WERI-Rb-1 (cell line): ENCODE measurements around the gene ZNF787.

Experiments
- DNase-seq: peaks from one replicate; pipeline ENCODE4 v3.0.0-alpha.2; 2020
- H3K27ac ChIP-seq: fragments of 250-450 bp; sonication (Bioruptor Pico); 2 replicates; pipeline ENCODE4 v1.5.1; 2020; ENCODE audit warnings: mild to moderate bottlenecking, moderate library complexity
- H3K27me3 ChIP-seq: fragments of 250-450 bp; sonication (Bioruptor Pico); 2 replicates; pipeline ENCODE4 v1.5.1; 2021; ENCODE audit warnings: mild to moderate bottlenecking, low read depth, moderate library complexity; ENCODE audit not compliant: insufficient read depth, severe bottlenecking
- H3K36me3 ChIP-seq: fragments of 250-450 bp; sonication (Bioruptor Pico); 2 replicates; pipeline ENCODE4 v1.5.1; 2020; ENCODE audit warnings: mild to moderate bottlenecking, moderate library complexity
- H3K4me3 ChIP-seq: 2 replicates; pipeline ENCODE4 v1.5.1; 2011; ENCODE audit warnings: low read depth, mild to moderate bottlenecking, control low read depth, low read length
- H3K9me3 ChIP-seq: fragments of 250-450 bp; sonication (Bioruptor Pico); 2 replicates; pipeline ENCODE4 v1.5.1; 2021; ENCODE audit warnings: mild to moderate bottlenecking, moderate library complexity; ENCODE audit not compliant: severe bottlenecking
- CTCF ChIP-seq: IDR thresholded peaks from 2 replicates; pipeline ENCODE4 v1.5.1; 2011; ENCODE audit warnings: low read depth, mild to moderate bottlenecking, control low read depth, inconsistent platforms, low read length

ZNF787 gene

GRCh38 chr19:56123266-56123891 lies 2.3 kb upstream of the ZNF787 start:
- peaks cover 11% of the 10 kb centered on the region; the same call in 1 of the 2 replicates for H3K36me3 ChIP-seq
- no peaks in the 10 kb centered on the region for H3K27me3 ChIP-seq
- TF ChIP-seq CTCF: no peak
- no peak overlapping the region for H3K4me3 ChIP-seq
- H3K9me3 ChIP-seq: no peaks in the 10 kb centered on the region
- DNase-seq: no peak
- H3K27ac ChIP-seq: no peak overlapping the region

GRCh38 chr19:56120371-56121179 lies 520 bp downstream of the ZNF787 start:
- H3K27ac ChIP-seq: peak overlapping the region; percentile 99

GRCh38 chr19:56120002-56120370 lies 1.1 kb downstream of the ZNF787 start:
- H3K36me3 ChIP-seq: peaks cover 26% of the 10 kb centered on the region
- no peaks in the 10 kb centered on the region for H3K9me3 ChIP-seq
- H3K27me3 ChIP-seq: no peaks in the 10 kb centered on the region
- DNase-seq: no peak
- peak overlapping the region; percentile 99 for H3K27ac ChIP-seq
- no peak for TF ChIP-seq CTCF
- peak overlapping the region; percentile 93 for H3K4me3 ChIP-seq

More at GRCh38 chr19:56120371-56121179, 520 bp downstream of the ZNF787 start:
- Histone ChIP-seq H3K36me3 (peaks cover 24% of the 10 kb centered on the region), H3K27me3 (no peaks in the 10 kb centered on the region), H3K4me3 (peak overlapping the region; percentile 93), H3K9me3 (no peaks in the 10 kb centered on the region)
- DNase-seq: peak; percentile 73
- TF ChIP-seq CTCF: no peak

GRCh38 chr19:56119582-56119978 lies 1.5 kb downstream of the ZNF787 start:
- Histone ChIP-seq H3K4me3 (peak overlapping the region; percentile 93), H3K36me3 (peaks cover 26% of the 10 kb centered on the region), H3K27me3 (no peaks in the 10 kb centered on the region), H3K27ac (peak overlapping the region; percentile 99), H3K9me3 (no peaks in the 10 kb centered on the region)
- DNase-seq: peak; percentile 96
- no peak for TF ChIP-seq CTCF

GRCh38 chr19:56118666-56119581 lies 2.2 kb downstream of the ZNF787 start:
- TF ChIP-seq CTCF: no peak
- Histone ChIP-seq H3K36me3 (peaks cover 26% of the 10 kb centered on the region), H3K27me3 (no peaks in the 10 kb centered on the region), H3K4me3 (peak overlapping the region; percentile 93), H3K9me3 (no peaks in the 10 kb centered on the region), H3K27ac (peak overlapping the region; percentile 99)
- DNase-seq: no peak
